Measurements from ENCODE around the gene PCDHB7. TPM values are rescaled to one million over a fixed set of nuclear protein-coding genes. Genes with fewer than 3 reads are reported as not detected.

PCDHB7 gene
- total and polyA plus RNA-seq, 2 of the 4 experiments (the other 2 are of a cell fraction): 0.18 to 0.38 TPM

DNA sequence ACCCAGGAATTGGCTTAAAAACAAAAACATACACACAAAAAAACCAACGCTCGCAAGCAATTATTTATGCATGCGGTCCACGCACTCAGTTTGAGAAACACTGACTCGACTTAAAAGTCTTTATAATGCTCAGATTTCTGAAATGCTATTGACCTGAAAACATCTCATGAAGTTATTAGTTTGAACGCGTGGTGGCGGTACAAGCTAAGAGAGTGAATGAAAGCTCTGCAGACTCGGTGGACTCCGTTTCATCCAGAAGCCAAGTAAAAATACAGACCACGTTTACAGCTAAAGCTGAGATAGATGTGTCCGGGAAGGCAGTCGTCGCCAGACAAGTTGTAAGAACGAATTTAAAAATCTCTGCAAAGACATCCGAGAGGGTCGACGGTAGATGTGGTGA, 22.6 kb upstream of the PCDHB7 start, which contains the start of gene PCDHB6:
TSS of gene PCDHB6 (plus strand) at position 246 of the 400 bp plus-strand sequence. CDS start 201 bp downstream, outside the sequence.
- no peak within 1 kb of the TSS for H2BK5ac ChIP-seq (ENCODE audit: low read depth, low read length, poor library complexity, severe bottlenecking)
- peak within 1 kb of the TSS; percentile 81; the same call in 1 of the 2 replicates for H3K4me2 ChIP-seq (ENCODE audit: low read depth, low read length)
- in situ Hi-C loops (cut with MboI; ENCODE audit: low sequenced_read_pairs) (no loop called here), dilution Hi-C loops (cut with HindIII; ENCODE audit: low sequenced_read_pairs, unreplicated experiment) (no loop called here), intact Hi-C loops (cut with micrococcal nuclease) (no loop called here)
- ATAC-seq (ENCODE audit: low read depth) (no peak), DNase-seq (peak; percentile 3)
- H3K79me1 ChIP-seq (ENCODE audit: low read depth in 1 of 2, low read length in 2 of 2): no peaks in the 10 kb centered on the region
- no TSS peak for BruUV-seq (replicated peaks)
- H3K4me1 ChIP-seq (ENCODE audit: control insufficient read depth, insufficient read depth, low read length): no peaks in the 10 kb centered on the region
- peaks cover 13% of the 10 kb centered on the region; the same call in 1 of the 2 replicates for H3K9me3 ChIP-seq (ENCODE audit: control insufficient read depth, insufficient read depth, low read length)
- H3K14ac ChIP-seq (replicated peaks; ENCODE audit: low read depth, low read length): no peak within 1 kb of the TSS
- H3K4me3 ChIP-seq (ENCODE audit: insufficient read depth, low read depth, low read length): peak within 1 kb of the TSS; percentile 25
- H3K23ac ChIP-seq (ENCODE audit: low read depth, low read length): no peak within 1 kb of the TSS
- H4K91ac ChIP-seq (ENCODE audit: insufficient read depth, low read depth, low read length): no peak within 1 kb of the TSS
- CTCF ChIA-PET: no interaction called here
- H3K18ac ChIP-seq (ENCODE audit: low read depth, low read length): no peak within 1 kb of the TSS
- H2AK9ac ChIP-seq (replicated peaks; ENCODE audit: low read depth, low read length, poor library complexity): no peak within 1 kb of the TSS
- POLR2A ChIA-PET (ENCODE audit: unreplicated experiment): no interaction called here
- H4K8ac ChIP-seq (ENCODE audit: low read depth in 2 of 2, low read length in 2 of 2): no peak within 1 kb of the TSS
- H3K36me3 ChIP-seq (ENCODE audit: control insufficient read depth, insufficient read depth, low read length): no peaks in the 10 kb centered on the region
- H2BK15ac ChIP-seq (ENCODE audit: low read depth, low read length): no peak within 1 kb of the TSS
- H3K4ac ChIP-seq (ENCODE audit: low read depth, low read length): no peak within 1 kb of the TSS
- no peaks in the 10 kb centered on the region for H3K9me1 ChIP-seq (ENCODE audit: insufficient read depth, low read length)
- no peaks in the 10 kb centered on the region for H3K27me3 ChIP-seq (ENCODE audit: control insufficient read depth, insufficient read depth, low read length)
- H2BK20ac ChIP-seq (ENCODE audit: low read depth, low read length): no peak within 1 kb of the TSS
- H2AK5ac ChIP-seq (ENCODE audit: low read depth, low read length): no peak within 1 kb of the TSS
- TF ChIP-seq CEBPB (IDR thresholded peaks at IDR 0.05; ENCODE audit: low read depth, low read length) (no peak), RAD21 (IDR thresholded peaks at IDR 0.05; ENCODE audit: low read length) (no peak), MAZ (IDR thresholded peaks at IDR 0.05; ENCODE audit: borderline replicate concordance, low read depth, low read length) (no peak), MAFK (IDR thresholded peaks at IDR 0.05; ENCODE audit: low read depth, low read length) (no peak), NFE2L2 (IDR thresholded peaks at IDR 0.05; ENCODE audit: low read depth, low read length) (no peak), SMC3 (IDR thresholded peaks at IDR 0.05; ENCODE audit: low read depth, low read length) (no peak), USF2 (IDR thresholded peaks at IDR 0.05; ENCODE audit: low read depth, low read length) (no peak)
- H3K9ac ChIP-seq (ENCODE audit: low read depth, low read length): no peak within 1 kb of the TSS
- no peak within 1 kb of the TSS for H2BK120ac ChIP-seq (ENCODE audit: low read depth, low read length)
- H2AFZ ChIP-seq (replicated peaks; ENCODE audit: low read length, poor library complexity): peak within 1 kb of the TSS; percentile 59
- no peak within 1 kb of the TSS for H4K5ac ChIP-seq (ENCODE audit: low read depth, low read length)
- no peak within 1 kb of the TSS for H3K27ac ChIP-seq (ENCODE audit: insufficient read depth, low read length)
- no peak within 1 kb of the TSS for H3K56ac ChIP-seq (ENCODE audit: extremely low read depth, insufficient read depth, low read length)
- no peaks in the 10 kb centered on the region for H4K20me1 ChIP-seq (ENCODE audit: insufficient read depth, low read length)
- WGBS, 2 experiments (ENCODE audit: extremely low coverage in 2 of 2, insufficient read length in 1 of 2): 12% methylated on average over 6 of the region's 18 CpGs; no CpG with 5 or more reads in 1 of the 2 experiments

Data from IMR-90 (cell line).